ENCODE data around the gene SLC39A2.

- no peak for TF ChIP-seq POLR2A (IDR thresholded peaks at IDR 0.05; ENCODE audit: low read depth, low read length)
- TF ChIP-seq, protein P1, sequence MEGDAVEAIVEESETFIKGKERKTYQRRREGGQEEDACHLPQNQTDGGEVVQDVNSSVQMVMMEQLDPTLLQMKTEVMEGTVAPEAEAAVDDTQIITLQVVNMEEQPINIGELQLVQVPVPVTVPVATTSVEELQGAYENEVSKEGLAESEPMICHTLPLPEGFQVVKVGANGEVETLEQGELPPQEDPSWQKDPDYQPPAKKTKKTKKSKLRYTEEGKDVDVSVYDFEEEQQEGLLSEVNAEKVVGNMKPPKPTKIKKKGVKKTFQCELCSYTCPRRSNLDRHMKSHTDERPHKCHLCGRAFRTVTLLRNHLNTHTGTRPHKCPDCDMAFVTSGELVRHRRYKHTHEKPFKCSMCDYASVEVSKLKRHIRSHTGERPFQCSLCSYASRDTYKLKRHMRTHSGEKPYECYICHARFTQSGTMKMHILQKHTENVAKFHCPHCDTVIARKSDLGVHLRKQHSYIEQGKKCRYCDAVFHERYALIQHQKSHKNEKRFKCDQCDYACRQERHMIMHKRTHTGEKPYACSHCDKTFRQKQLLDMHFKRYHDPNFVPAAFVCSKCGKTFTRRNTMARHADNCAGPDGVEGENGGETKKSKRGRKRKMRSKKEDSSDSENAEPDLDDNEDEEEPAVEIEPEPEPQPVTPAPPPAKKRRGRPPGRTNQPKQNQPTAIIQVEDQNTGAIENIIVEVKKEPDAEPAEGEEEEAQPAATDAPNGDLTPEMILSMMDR (IDR thresholded peaks at IDR 0.05; ENCODE audit: extremely low read depth in 1 of 2, insufficient read depth in 1 of 2, low read depth in 1 of 2, low read length in 2 of 2), result no peak
- no peak for TF ChIP-seq EZH2 (IDR thresholded peaks at IDR 0.05; ENCODE audit: borderline replicate concordance, low read depth, low read length, severe bottlenecking)
- no peak for TF ChIP-seq POLR2AphosphoS5 (IDR thresholded peaks at IDR 0.05; ENCODE audit: insufficient read depth, low read depth, low read length)
- no peak for TF ChIP-seq JUN (IDR thresholded peaks at IDR 0.05; ENCODE audit: borderline replicate concordance, insufficient read depth, insufficient read length, low read depth)
Observed at GRCh38 chr14:20980906-20981305, 18.2 kb upstream of the SLC39A2 start.
